ENCODE results near the gene DPP6. TPM values are rescaled to one million over a fixed set of nuclear protein-coding genes. Genes with fewer than 3 reads are reported as not detected.

DPP6 gene
- total RNA-seq, 3 donors from 2014 or later (not counting 1 experiment from before 2014, with no cell fraction given), result not detected

DNA sequence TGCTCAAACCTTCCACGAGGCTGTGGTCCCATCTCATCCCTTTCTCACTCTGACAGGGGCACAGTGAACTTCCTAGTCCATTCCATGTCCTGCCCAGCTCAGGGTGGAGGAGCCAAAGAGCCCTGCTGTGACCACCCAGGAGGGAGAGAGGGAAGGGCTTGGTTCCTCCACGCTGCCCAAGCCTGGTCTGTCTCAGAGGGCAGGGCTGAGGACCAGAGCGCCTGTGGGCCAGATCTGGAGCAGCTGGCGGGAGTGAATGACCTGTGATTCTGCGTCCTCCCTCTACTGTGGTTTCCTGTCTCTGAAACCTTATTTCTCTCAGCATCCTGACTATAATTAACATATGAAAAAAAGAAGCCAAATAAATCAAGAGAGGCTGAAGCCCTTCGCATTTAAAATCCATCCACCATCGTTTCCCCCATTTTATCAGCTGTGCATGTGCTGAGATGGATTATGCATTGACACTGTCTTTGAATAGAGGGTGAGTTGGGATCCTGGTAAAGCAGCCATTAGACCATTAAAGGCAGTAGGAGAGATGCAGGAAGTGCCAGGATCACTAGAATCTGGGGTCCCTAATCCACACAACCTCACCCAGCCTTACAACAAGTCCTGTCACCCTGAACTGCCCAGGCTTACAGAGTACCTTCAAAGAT lies 165.6 kb downstream of the DPP6 start:
- Mint-ChIP-seq H3K27ac (no peak overlapping the region), H3K4me1 (no peaks in the 10 kb centered on the region), H3K4me3 (no peak overlapping the region), H3K27me3 (ENCODE audit: low read depth in 2 of 2) (no peaks in the 10 kb centered on the region), H3K36me3 (no peaks in the 10 kb centered on the region), H3K9me3 (peaks cover 8 to 9% of the 10 kb centered on the region in 2 donors)
- Histone ChIP-seq H3K27me3 (ENCODE audit: control insufficient read depth, insufficient read depth, low read length) (no peaks in the 10 kb centered on the region), H3K4me1 (ENCODE audit: control insufficient read depth, insufficient read depth, low read length) (no peaks in the 10 kb centered on the region), H3K36me3 (ENCODE audit: control insufficient read depth, insufficient read depth, low read length) (no peaks in the 10 kb centered on the region), H3K9me3 (ENCODE audit: control insufficient read depth, insufficient read depth, low read length) (peaks cover 4% of the 10 kb centered on the region), H3K4me3 (ENCODE audit: low read length) (no peak overlapping the region), H3K27ac (ENCODE audit: low read length) (no peak overlapping the region)
- no peak for ATAC-seq
- TF ChIP-seq, protein P1, sequence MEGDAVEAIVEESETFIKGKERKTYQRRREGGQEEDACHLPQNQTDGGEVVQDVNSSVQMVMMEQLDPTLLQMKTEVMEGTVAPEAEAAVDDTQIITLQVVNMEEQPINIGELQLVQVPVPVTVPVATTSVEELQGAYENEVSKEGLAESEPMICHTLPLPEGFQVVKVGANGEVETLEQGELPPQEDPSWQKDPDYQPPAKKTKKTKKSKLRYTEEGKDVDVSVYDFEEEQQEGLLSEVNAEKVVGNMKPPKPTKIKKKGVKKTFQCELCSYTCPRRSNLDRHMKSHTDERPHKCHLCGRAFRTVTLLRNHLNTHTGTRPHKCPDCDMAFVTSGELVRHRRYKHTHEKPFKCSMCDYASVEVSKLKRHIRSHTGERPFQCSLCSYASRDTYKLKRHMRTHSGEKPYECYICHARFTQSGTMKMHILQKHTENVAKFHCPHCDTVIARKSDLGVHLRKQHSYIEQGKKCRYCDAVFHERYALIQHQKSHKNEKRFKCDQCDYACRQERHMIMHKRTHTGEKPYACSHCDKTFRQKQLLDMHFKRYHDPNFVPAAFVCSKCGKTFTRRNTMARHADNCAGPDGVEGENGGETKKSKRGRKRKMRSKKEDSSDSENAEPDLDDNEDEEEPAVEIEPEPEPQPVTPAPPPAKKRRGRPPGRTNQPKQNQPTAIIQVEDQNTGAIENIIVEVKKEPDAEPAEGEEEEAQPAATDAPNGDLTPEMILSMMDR (IDR thresholded peaks at IDR 0.05), result no peak
- intact Hi-C loops (cut with micrococcal nuclease), result no loop called here
- 50% methylated on average over 5 of the region's 7 CpGs for WGBS (ENCODE audit: insufficient coverage)
- no peak for DNase-seq

- no peaks in the 10 kb centered on the region for H3K36me3 ChIP-seq (ENCODE audit: control insufficient read depth, insufficient read depth, low read length)
- peaks cover 7% of the 10 kb centered on the region for H3K9me3 ChIP-seq (ENCODE audit: control insufficient read depth, insufficient read depth, low read length)
- Mint-ChIP-seq H3K27me3 (ENCODE audit: low read depth in 2 of 2) (no peaks in the 10 kb centered on the region), H3K4me3 (no peak overlapping the region), H3K9me3 (peaks cover 13 to 15% of the 10 kb centered on the region in 2 donors), H3K36me3 (peaks cover 6% of the 10 kb centered on the region), H3K4me1 (no peaks in the 10 kb centered on the region), H3K27ac (no peak overlapping the region)
- no peak for ATAC-seq
- no peak overlapping the region for H3K27ac ChIP-seq (ENCODE audit: low read length)
- H3K27me3 ChIP-seq (ENCODE audit: control insufficient read depth, insufficient read depth, low read length), result no peaks in the 10 kb centered on the region
- no peak for DNase-seq
- no peaks in the 10 kb centered on the region for H3K4me1 ChIP-seq (ENCODE audit: control insufficient read depth, insufficient read depth, low read length)
- intact Hi-C loops (cut with micrococcal nuclease), result no loop called here
- WGBS (ENCODE audit: insufficient coverage), result 45% methylated on average over 6 of the region's 6 CpGs
- TF ChIP-seq, protein P1 (IDR thresholded peaks at IDR 0.05), result no peak
- H3K4me3 ChIP-seq (ENCODE audit: low read length), result no peak overlapping the region
Observed at GRCh38 chr7:154231732-154232131, 179.5 kb downstream of the DPP6 start.

- no peaks in the 10 kb centered on the region for H3K4me1 ChIP-seq (ENCODE audit: control insufficient read depth, insufficient read depth, low read length)
- no peaks in the 10 kb centered on the region for H3K27me3 ChIP-seq (ENCODE audit: control insufficient read depth, insufficient read depth, low read length)
- peaks cover 7% of the 10 kb centered on the region for H3K9me3 ChIP-seq (ENCODE audit: control insufficient read depth, insufficient read depth, low read length)
- TF ChIP-seq, protein P1 (IDR thresholded peaks at IDR 0.05), result no peak
- no peak for DNase-seq
- 88% methylated on average over 4 of the region's 5 CpGs for WGBS (ENCODE audit: insufficient coverage)
- H3K36me3 ChIP-seq (ENCODE audit: control insufficient read depth, insufficient read depth, low read length), result no peaks in the 10 kb centered on the region
- H3K27ac ChIP-seq (ENCODE audit: low read length), result no peak overlapping the region
- no peak overlapping the region for H3K4me3 Mint-ChIP-seq
- intact Hi-C loops (cut with micrococcal nuclease), result no loop called here
- no peak overlapping the region for H3K4me3 ChIP-seq (ENCODE audit: low read length)
- no peaks in the 10 kb centered on the region for H3K27me3 Mint-ChIP-seq (ENCODE audit: low read depth in 2 of 2)
- ATAC-seq, result no peak
- peaks cover 17 to 19% of the 10 kb centered on the region in 2 donors for H3K9me3 Mint-ChIP-seq
- no peaks in the 10 kb centered on the region for H3K4me1 Mint-ChIP-seq
- no peak overlapping the region for H3K27ac Mint-ChIP-seq
- H3K36me3 Mint-ChIP-seq, result peaks cover 6% of the 10 kb centered on the region
Observed at GRCh38 chr7:154232700-154233099, 180.5 kb downstream of the DPP6 start.

GRCh38 chr7:154241988-154242387 lies 189.8 kb downstream of the DPP6 start:
- Histone ChIP-seq H3K9me3 (ENCODE audit: control insufficient read depth, insufficient read depth, low read length) (peaks cover 5% of the 10 kb centered on the region), H3K27ac (ENCODE audit: low read length) (no peak overlapping the region), H3K4me3 (ENCODE audit: low read length) (no peak overlapping the region), H3K27me3 (ENCODE audit: control insufficient read depth, insufficient read depth, low read length) (no peaks in the 10 kb centered on the region), H3K4me1 (ENCODE audit: control insufficient read depth, insufficient read depth, low read length) (no peaks in the 10 kb centered on the region), H3K36me3 (ENCODE audit: control insufficient read depth, insufficient read depth, low read length) (no peaks in the 10 kb centered on the region)
- no peaks in the 10 kb centered on the region for H3K4me1 Mint-ChIP-seq
- intact Hi-C loops (cut with micrococcal nuclease), result no loop called here
- TF ChIP-seq, protein P1 (IDR thresholded peaks at IDR 0.05), result no peak
- whole genome bisulfite sequencing (ENCODE audit: insufficient coverage), result 86% methylated on average over 2 of the region's 3 CpGs
- ATAC-seq (no peak), DNase-seq (no peak)
- H3K27me3 Mint-ChIP-seq (ENCODE audit: low read depth in 2 of 2), result no peaks in the 10 kb centered on the region
- peaks cover 9 to 12% of the 10 kb centered on the region in 2 donors for H3K9me3 Mint-ChIP-seq
- no peak overlapping the region for H3K27ac Mint-ChIP-seq
- H3K4me3 Mint-ChIP-seq, result no peak overlapping the region
- H3K36me3 Mint-ChIP-seq, result peaks cover 9% of the 10 kb centered on the region

All from natural killer cell (primary cell).